HL-60 (cell line): Measurements from ENCODE around the gene SPDEF.

Source experiments
- DNase-seq, 2 experiments: peaks; one replicate each; pipeline ENCODE4 v3.0.0-alpha.2; 2010 to 2020; ENCODE audit warnings: low read depth in 1 of 2, low spot score in 1 of 2
- H3K27ac ChIP-seq: fragments of 250-450 bp; sonication (Bioruptor Pico); replicated peaks from 2 replicates; pipeline ENCODE4 v1.5.1; 2020; ENCODE audit warnings: mild to moderate bottlenecking, moderate library complexity
- H3K27me3 ChIP-seq: fragments of 250-450 bp; sonication (Bioruptor Pico); 2 replicates; pipeline ENCODE4 v1.5.1; 2021; ENCODE audit warnings: mild to moderate bottlenecking, moderate library complexity; ENCODE audit not compliant: insufficient read depth, poor library complexity, severe bottlenecking
- H3K4me3 ChIP-seq: replicated peaks from 2 replicates; pipeline ENCODE4 v1.5.1; 2011; ENCODE audit warnings: mild to moderate bottlenecking, control low read depth, low read length; ENCODE audit not compliant: insufficient read depth
- GABPA ChIP-seq: IDR thresholded peaks from 2 replicates; pipeline ENCODE4 v1.6.1; 2012; ENCODE audit warnings: low read depth
- POLR2AphosphoS5 ChIP-seq: IDR thresholded peaks from 2 replicates; pipeline ENCODE4 v1.6.1; 2012; ENCODE audit warnings: low read depth
- SPI1 ChIP-seq: IDR thresholded peaks from 2 replicates; pipeline ENCODE4 v1.6.1; 2012; ENCODE audit warnings: low read depth, mild to moderate bottlenecking, borderline replicate concordance
- TF ChIP-seq, protein P1 (sequence below): IDR thresholded peaks from 2 replicates; pipeline ENCODE4 v1.6.1; 2012; ENCODE audit warnings: low read depth; ENCODE audit not compliant: insufficient replicate concordance
- TF ChIP-seq, protein P2 (sequence below): IDR thresholded peaks from one replicate; pipeline ENCODE4 v1.5.1; 2011; ENCODE audit warnings: low read length, control low read depth, inconsistent platforms; ENCODE audit not compliant: insufficient read depth

SPDEF gene

DNA sequence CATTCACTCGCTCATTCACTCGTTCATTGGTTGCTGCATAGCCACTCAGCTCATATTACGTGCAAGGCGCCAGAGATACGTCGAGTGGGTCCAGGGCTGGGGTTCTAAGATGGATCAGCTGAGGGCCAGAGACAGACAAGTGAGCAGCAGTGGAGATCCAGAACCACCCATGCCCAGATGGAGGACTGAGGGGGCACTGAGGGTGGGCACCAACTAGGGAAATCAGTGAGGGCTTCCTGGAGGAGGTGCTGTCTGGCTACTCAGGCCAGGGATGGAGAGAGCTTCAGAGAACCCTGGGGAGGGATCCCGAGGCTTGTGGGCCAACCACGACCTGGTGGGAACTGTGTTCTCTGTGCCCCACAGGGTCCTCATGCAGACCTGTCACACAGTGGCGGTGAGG is 364 bp upstream of the SPDEF start:
- DNase-seq: no peak
- Histone ChIP-seq H3K27me3 (no peaks in the 10 kb centered on the region), H3K4me3 (no peak overlapping the region), H3K27ac (no peak overlapping the region)
- no peak for TF ChIP-seq POLR2AphosphoS5
- TF ChIP-seq, protein P1, sequence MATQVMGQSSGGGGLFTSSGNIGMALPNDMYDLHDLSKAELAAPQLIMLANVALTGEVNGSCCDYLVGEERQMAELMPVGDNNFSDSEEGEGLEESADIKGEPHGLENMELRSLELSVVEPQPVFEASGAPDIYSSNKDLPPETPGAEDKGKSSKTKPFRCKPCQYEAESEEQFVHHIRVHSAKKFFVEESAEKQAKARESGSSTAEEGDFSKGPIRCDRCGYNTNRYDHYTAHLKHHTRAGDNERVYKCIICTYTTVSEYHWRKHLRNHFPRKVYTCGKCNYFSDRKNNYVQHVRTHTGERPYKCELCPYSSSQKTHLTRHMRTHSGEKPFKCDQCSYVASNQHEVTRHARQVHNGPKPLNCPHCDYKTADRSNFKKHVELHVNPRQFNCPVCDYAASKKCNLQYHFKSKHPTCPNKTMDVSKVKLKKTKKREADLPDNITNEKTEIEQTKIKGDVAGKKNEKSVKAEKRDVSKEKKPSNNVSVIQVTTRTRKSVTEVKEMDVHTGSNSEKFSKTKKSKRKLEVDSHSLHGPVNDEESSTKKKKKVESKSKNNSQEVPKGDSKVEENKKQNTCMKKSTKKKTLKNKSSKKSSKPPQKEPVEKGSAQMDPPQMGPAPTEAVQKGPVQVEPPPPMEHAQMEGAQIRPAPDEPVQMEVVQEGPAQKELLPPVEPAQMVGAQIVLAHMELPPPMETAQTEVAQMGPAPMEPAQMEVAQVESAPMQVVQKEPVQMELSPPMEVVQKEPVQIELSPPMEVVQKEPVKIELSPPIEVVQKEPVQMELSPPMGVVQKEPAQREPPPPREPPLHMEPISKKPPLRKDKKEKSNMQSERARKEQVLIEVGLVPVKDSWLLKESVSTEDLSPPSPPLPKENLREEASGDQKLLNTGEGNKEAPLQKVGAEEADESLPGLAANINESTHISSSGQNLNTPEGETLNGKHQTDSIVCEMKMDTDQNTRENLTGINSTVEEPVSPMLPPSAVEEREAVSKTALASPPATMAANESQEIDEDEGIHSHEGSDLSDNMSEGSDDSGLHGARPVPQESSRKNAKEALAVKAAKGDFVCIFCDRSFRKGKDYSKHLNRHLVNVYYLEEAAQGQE: no peak
- no peak for TF ChIP-seq GABPA
- TF ChIP-seq, protein P2, sequence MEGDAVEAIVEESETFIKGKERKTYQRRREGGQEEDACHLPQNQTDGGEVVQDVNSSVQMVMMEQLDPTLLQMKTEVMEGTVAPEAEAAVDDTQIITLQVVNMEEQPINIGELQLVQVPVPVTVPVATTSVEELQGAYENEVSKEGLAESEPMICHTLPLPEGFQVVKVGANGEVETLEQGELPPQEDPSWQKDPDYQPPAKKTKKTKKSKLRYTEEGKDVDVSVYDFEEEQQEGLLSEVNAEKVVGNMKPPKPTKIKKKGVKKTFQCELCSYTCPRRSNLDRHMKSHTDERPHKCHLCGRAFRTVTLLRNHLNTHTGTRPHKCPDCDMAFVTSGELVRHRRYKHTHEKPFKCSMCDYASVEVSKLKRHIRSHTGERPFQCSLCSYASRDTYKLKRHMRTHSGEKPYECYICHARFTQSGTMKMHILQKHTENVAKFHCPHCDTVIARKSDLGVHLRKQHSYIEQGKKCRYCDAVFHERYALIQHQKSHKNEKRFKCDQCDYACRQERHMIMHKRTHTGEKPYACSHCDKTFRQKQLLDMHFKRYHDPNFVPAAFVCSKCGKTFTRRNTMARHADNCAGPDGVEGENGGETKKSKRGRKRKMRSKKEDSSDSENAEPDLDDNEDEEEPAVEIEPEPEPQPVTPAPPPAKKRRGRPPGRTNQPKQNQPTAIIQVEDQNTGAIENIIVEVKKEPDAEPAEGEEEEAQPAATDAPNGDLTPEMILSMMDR: no peak
- no peak for TF ChIP-seq SPI1

DNA sequence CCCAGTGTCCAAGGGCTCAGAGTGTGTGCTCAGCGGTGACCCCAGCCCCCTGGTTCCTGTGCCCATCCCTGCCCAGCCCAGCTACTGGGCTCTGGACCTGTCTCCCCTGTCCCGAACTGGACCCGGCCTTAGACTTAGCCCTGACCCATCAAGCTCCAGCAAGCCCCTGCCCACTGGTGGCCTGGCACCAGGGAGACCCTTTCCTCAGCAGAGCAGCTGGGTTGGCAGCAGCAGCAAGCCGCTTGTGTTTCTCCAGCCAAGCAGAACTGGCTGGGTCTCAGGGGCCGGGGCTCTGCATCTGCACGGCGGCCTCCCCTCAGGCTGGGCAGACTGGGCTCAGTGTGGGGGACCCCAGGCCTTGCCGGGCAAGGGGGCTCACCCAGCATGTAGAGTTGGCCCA is 801 bp downstream of the SPDEF start:
- DNase-seq: no peak
- TF ChIP-seq, protein P2: no peak
- TF ChIP-seq SPI1 (no peak), POLR2AphosphoS5 (no peak), GABPA (no peak)
- TF ChIP-seq, protein P1: no peak
- Histone ChIP-seq H3K27me3 (no peaks in the 10 kb centered on the region), H3K4me3 (no peak overlapping the region), H3K27ac (no peak overlapping the region)

DNA sequence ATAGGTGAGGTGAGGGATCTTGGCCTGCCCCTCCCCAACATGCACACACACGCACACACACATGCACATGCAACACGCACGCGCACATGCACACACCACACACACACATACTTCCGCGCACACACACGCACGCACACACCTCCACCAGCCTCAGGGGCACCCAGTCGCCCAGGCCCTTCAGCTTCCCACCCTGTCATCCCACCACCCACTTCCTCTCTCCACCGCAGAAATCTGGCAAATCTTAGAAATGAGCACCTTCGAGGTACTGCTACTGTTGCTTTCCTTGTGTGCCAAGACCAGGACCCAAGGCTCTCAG is 1.2 kb downstream of the SPDEF start:
- no peak overlapping the region for H3K4me3 ChIP-seq
- no peak for DNase-seq
- H3K27ac ChIP-seq: no peak overlapping the region
- H3K27me3 ChIP-seq: no peaks in the 10 kb centered on the region
- TF ChIP-seq POLR2AphosphoS5 (no peak), GABPA (no peak), SPI1 (no peak)
- TF ChIP-seq, protein P2: no peak
- TF ChIP-seq, protein P1: no peak
